ENCODE measurements around the gene AHNAK. TPM values are rescaled to one million over a fixed set of nuclear protein-coding genes. Genes with fewer than 3 reads are reported as not detected.

Gene AHNAK
- total and polyA plus RNA-seq, 2 donors (not counting 3 experiments of a cell fraction or from before 2014, with no cell fraction given) = 35.2 to 436 TPM

DNA sequence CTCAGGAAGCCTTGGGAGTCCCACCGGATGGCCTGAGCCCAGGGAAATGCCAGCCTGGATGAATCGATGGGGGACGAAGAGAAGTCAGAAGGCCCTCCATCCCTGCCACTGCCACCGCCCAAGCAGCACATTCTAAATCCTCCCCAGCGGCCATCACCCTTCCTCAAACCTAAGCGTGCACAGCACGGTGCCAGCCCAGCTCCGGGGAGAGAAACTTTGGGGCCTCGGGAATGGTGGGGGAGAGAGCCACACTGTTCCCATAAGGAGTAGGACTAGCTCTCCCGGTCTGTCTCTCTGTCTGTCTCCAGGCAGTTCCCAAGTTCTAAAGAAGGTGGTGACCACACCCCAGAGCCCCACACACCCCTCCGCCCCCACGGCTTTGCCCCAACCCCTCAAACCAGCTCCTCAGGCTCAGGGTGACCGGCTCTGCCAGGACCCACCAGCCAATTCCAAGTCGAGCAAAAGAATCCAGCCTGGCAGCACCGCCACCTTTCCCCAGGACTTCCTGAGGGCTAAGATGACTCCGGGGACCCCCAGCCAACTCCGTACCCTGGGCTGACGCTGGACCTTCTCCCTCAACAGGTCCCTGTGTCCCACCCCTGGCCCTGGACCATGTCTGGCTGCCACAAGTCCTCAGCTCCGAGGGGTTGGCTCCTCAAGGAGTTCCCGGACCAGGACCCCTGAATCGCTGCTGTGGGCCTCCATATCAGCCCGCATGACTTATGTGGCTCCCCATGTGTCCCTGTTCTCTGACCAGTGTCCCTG, 2.7 kb downstream of the AHNAK start:
- Histone ChIP-seq H4K20me1 (replicated peaks; ENCODE audit: control insufficient read depth, extremely low read depth, insufficient read depth, low read length) (peaks cover 4% of the 10 kb centered on the region), H3K79me2 (ENCODE audit: control insufficient read depth, insufficient read depth, low read length) (peaks cover 76% of the 10 kb centered on the region), H3K9me1 (replicated peaks; ENCODE audit: control insufficient read depth, extremely low read depth, insufficient read depth, low read length) (no peaks in the 10 kb centered on the region), H3K27ac (ENCODE audit: insufficient read depth, low read depth, low read length) (no peak overlapping the region), H2AFZ (ENCODE audit: low read depth, low read length) (no peak overlapping the region), H3K9ac (replicated peaks; ENCODE audit: extremely low read depth, insufficient read depth, low read length) (peak overlapping the region; percentile 28), H3K4me2 (ENCODE audit: insufficient read depth, low read length) (peak overlapping the region; percentile 48), H3K4me1 (ENCODE audit: control insufficient read depth, extremely low read depth, insufficient read depth, low read length) (peaks cover 70% of the 10 kb centered on the region), H3K4me3 (replicated peaks in 1 of 3; ENCODE audit: insufficient read depth in 1 of 3, low read depth in 1 of 3, low read length in 3 of 3) (peak overlapping the region; percentile 53 to 82 (median 55)), H3K9me3 (replicated peaks; ENCODE audit: control insufficient read depth, insufficient read depth, low read length) (no peaks in the 10 kb centered on the region), H3K27me3 (ENCODE audit: control insufficient read depth in 2 of 2, insufficient read depth in 2 of 2, low read length in 2 of 2) (no peaks in the 10 kb centered on the region), H3K36me3 (ENCODE audit: control insufficient read depth in 2 of 2, extremely low read depth in 1 of 2, insufficient read depth in 2 of 2, low read length in 2 of 2) (no peaks in the 10 kb centered on the region)
- dilution Hi-C loops (cut with MboI; ENCODE audit: extremely low pct_ligation_motif_present, low sequenced_read_pairs) = no loop called here
- DNase-seq (ENCODE audit: low read depth, low spot score) (no peak), FAIRE-seq (peak; percentile 86)
- intact Hi-C loops (cut with micrococcal nuclease) = loop anchor here (1.0 to 5.0 kb wide), 4 partner anchors 35 to 162 kb away; no protein-coding TSS in a partner anchor
- POLR2A ChIA-PET = interaction anchor here (0.6 to 1.4 kb wide), 6 partner anchors 9 to 231 kb away, joined by 4 to 7 read pairs (median 4); partner anchors contain the start of genes EEF1G and MTA2
- TF ChIP-seq POLR2AphosphoS5 (IDR thresholded peaks at IDR 0.05; ENCODE audit: insufficient read depth, low read depth, low read length) (no peak), POLR2A (IDR thresholded peaks at IDR 0.05; ENCODE audit: low read depth, low read length) (peak; percentile 61)
- no TSS peak for BruUV-seq (replicated peaks)
- CTCF ChIA-PET = interaction anchor here (0.6 to 11.2 kb wide), 19 partner anchors 15 to 210 kb away, joined by 3 to 377 read pairs (median 11); partner anchors contain the start of genes TUT1 and ZBTB3

DNA sequence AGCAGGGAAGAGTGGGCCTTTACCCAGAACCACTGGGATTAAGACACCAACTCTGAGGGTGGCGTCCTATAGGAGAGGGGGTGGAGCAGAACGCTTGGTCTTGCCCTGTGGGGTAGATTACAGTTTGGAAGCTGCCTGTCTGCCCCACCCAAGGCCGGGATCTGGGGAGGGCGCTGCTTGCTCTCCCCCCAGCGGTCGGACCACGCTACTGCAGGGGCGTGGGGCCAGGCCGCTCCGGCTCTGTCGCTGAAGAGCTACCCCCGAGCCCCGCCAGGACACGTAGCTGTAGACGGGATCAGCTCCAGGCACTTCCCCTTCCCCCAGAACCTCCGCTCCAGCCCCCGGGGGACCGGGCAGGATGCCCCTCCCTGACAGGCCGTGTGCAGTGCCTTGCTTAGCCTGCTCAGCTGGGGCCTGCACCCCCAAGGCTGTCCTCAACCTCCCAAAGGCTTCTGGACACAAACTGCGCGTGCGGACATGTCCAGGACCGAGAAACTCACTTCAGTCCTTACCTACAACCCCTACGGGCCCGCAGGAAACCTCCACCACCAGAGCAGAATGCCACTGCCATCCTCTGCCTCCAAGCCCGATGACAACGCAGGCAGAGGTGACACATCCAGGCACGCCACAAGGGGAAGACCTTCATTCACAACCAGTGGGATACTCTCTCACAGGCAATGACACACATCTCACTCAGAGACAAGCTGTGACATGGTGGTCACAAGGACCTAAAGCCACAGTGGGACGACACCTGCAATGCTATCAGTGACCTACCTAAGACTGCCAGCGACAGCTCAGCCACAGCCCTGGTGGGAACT, 3.6 kb downstream of the AHNAK start:
- BruUV-seq (replicated peaks) = no TSS peak
- Histone ChIP-seq H4K20me1 (replicated peaks; ENCODE audit: control insufficient read depth, extremely low read depth, insufficient read depth, low read length) (peaks cover 7% of the 10 kb centered on the region), H3K9ac (replicated peaks; ENCODE audit: extremely low read depth, insufficient read depth, low read length) (peak overlapping the region; percentile 28), H3K9me3 (replicated peaks; ENCODE audit: control insufficient read depth, insufficient read depth, low read length) (no peaks in the 10 kb centered on the region), H3K27me3 (ENCODE audit: control insufficient read depth in 2 of 2, insufficient read depth in 2 of 2, low read length in 2 of 2) (no peaks in the 10 kb centered on the region), H3K4me1 (ENCODE audit: control insufficient read depth, extremely low read depth, insufficient read depth, low read length) (peaks cover 64% of the 10 kb centered on the region), H3K79me2 (ENCODE audit: control insufficient read depth, insufficient read depth, low read length) (peaks cover 85% of the 10 kb centered on the region), H3K9me1 (replicated peaks; ENCODE audit: control insufficient read depth, extremely low read depth, insufficient read depth, low read length) (no peaks in the 10 kb centered on the region), H3K27ac (ENCODE audit: insufficient read depth, low read depth, low read length) (peak overlapping the region; percentile 12), H3K36me3 (ENCODE audit: control insufficient read depth in 2 of 2, extremely low read depth in 1 of 2, insufficient read depth in 2 of 2, low read length in 2 of 2) (no peaks in the 10 kb centered on the region), H3K4me2 (ENCODE audit: insufficient read depth, low read length) (peak overlapping the region; percentile 48), H2AFZ (ENCODE audit: low read depth, low read length) (no peak overlapping the region), H3K4me3 (replicated peaks in 1 of 3; ENCODE audit: insufficient read depth in 1 of 3, low read depth in 1 of 3, low read length in 3 of 3) (peak overlapping the region in 2 of 3 experiments; percentile 53 to 55)
- intact Hi-C loops (cut with micrococcal nuclease) (loop anchor here (1.0 to 5.0 kb wide), 4 partner anchors 46 to 161 kb away; no protein-coding TSS in a partner anchor), dilution Hi-C loops (cut with MboI; ENCODE audit: extremely low pct_ligation_motif_present, low sequenced_read_pairs) (no loop called here)
- DNase-seq (ENCODE audit: low read depth, low spot score) (peak; percentile 75), FAIRE-seq (no peak)
- peak; percentile 70 for TF ChIP-seq POLR2AphosphoS5 (IDR thresholded peaks at IDR 0.05; ENCODE audit: insufficient read depth, low read depth, low read length)
- TF ChIP-seq FOS (IDR thresholded peaks at IDR 0.05; ENCODE audit: borderline replicate concordance, insufficient read depth, low read length) = no peak
- TF ChIP-seq GATA2 (IDR thresholded peaks at IDR 0.05; ENCODE audit: insufficient read depth, insufficient read length, low read depth, low read length) = no peak
- TF ChIP-seq, protein P1, sequence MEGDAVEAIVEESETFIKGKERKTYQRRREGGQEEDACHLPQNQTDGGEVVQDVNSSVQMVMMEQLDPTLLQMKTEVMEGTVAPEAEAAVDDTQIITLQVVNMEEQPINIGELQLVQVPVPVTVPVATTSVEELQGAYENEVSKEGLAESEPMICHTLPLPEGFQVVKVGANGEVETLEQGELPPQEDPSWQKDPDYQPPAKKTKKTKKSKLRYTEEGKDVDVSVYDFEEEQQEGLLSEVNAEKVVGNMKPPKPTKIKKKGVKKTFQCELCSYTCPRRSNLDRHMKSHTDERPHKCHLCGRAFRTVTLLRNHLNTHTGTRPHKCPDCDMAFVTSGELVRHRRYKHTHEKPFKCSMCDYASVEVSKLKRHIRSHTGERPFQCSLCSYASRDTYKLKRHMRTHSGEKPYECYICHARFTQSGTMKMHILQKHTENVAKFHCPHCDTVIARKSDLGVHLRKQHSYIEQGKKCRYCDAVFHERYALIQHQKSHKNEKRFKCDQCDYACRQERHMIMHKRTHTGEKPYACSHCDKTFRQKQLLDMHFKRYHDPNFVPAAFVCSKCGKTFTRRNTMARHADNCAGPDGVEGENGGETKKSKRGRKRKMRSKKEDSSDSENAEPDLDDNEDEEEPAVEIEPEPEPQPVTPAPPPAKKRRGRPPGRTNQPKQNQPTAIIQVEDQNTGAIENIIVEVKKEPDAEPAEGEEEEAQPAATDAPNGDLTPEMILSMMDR (IDR thresholded peaks at IDR 0.05; ENCODE audit: extremely low read depth in 1 of 2, insufficient read depth in 1 of 2, low read depth in 1 of 2, low read length in 2 of 2) = peak; percentile 98 to 100
- TF ChIP-seq POLR2A (IDR thresholded peaks at IDR 0.05; ENCODE audit: low read depth, low read length) = no peak
- TF ChIP-seq MYC (IDR thresholded peaks at IDR 0.05; ENCODE audit: low read depth, low read length) = no peak
- TF ChIP-seq JUN (IDR thresholded peaks at IDR 0.05; ENCODE audit: borderline replicate concordance, insufficient read depth, insufficient read length, low read depth) = no peak
- TF ChIP-seq, protein P2, sequence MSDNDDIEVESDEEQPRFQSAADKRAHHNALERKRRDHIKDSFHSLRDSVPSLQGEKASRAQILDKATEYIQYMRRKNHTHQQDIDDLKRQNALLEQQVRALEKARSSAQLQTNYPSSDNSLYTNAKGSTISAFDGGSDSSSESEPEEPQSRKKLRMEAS (IDR thresholded peaks at IDR 0.05; ENCODE audit: insufficient read depth, insufficient read length) = no peak
- no peak for TF ChIP-seq EZH2 (IDR thresholded peaks at IDR 0.05; ENCODE audit: borderline replicate concordance, low read depth, low read length, severe bottlenecking)
- ChIA-PET CTCF (interaction anchor here (0.5 to 11.2 kb wide), 52 partner anchors 10 to 593 kb away, joined by 3 to 377 read pairs (median 6); partner anchors contain the start of genes B3GAT3, EEF1G, LBHD1 and MTA2), POLR2A (interaction anchor here (1.3 to 1.6 kb wide), 3 partner anchors 18 to 118 kb away, joined by 4 to 10 read pairs (median 5); partner anchors contain the start of gene EEF1G)
